Stimulated activated naive CD8-positive, alpha-beta T cell treated with anti-CD3 and anti-CD28 coated beads, Interleukin-15, amount 100 ng/mL, for 72 hours (primary cell): Measurements from ENCODE around the gene FUT8.
A peak's percentile ranks its signal among the peaks of the same experiment; 100 is the strongest.

Source experiments
- ATAC-seq: fragments of 150-1000 bp; cut with Tn5 transposase; 2 replicates; pipeline ENCODE4 v1.10.0; 2021; ENCODE audit warnings: mild to moderate bottlenecking, moderate library complexity
- DNase-seq, 2 donors: peaks; one replicate each; pipeline ENCODE4 v3.0.0; 2021 to 2022
- H3K27ac Mint-ChIP-seq, 2 donors: one replicate each; pipeline ENCODE4 v1.8.0; 2022; ENCODE audit warnings: mild to moderate bottlenecking in 2 of 2, mixed read lengths in 2 of 2, moderate library complexity in 2 of 2
- H3K27me3 Mint-ChIP-seq: one replicate; pipeline ENCODE4 v1.8.0; 2022; ENCODE audit warnings: mixed read lengths
- H3K4me1 Mint-ChIP-seq: one replicate; pipeline ENCODE4 v1.8.0; 2022; ENCODE audit warnings: mild to moderate bottlenecking, mixed read lengths
- H3K4me3 Mint-ChIP-seq, 2 donors: one replicate each; pipeline ENCODE4 v1.8.0; 2022; ENCODE audit warnings: mild to moderate bottlenecking in 2 of 2, mixed read lengths in 2 of 2, moderate library complexity in 1 of 2
- H3K9me3 Mint-ChIP-seq, 2 donors: one replicate each; pipeline ENCODE4 v1.8.0; 2022; ENCODE audit warnings: mixed read lengths in 2 of 2

Gene FUT8

DNA sequence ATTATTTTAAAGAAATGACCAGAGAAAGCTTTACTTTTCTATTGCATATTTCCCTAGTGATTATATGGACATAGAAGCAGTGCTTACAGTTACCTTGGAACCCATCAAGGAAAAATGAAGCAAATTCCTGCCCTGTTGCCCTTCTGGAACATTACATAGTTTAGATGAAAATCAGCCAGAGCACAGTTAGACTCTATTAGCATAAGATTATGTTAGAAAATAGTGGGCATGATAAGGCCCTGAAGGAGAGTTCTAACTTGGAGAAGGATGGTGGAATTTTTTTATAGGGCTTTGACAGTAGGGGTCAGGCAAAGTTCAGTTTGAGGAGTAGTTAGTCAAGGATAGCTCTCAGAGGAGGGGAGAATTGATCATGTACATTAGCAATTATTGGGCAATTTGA lies 74.3 kb downstream of the FUT8 start:
- no peak overlapping the region for H3K27ac Mint-ChIP-seq
- no peak overlapping the region for H3K4me3 Mint-ChIP-seq

DNA sequence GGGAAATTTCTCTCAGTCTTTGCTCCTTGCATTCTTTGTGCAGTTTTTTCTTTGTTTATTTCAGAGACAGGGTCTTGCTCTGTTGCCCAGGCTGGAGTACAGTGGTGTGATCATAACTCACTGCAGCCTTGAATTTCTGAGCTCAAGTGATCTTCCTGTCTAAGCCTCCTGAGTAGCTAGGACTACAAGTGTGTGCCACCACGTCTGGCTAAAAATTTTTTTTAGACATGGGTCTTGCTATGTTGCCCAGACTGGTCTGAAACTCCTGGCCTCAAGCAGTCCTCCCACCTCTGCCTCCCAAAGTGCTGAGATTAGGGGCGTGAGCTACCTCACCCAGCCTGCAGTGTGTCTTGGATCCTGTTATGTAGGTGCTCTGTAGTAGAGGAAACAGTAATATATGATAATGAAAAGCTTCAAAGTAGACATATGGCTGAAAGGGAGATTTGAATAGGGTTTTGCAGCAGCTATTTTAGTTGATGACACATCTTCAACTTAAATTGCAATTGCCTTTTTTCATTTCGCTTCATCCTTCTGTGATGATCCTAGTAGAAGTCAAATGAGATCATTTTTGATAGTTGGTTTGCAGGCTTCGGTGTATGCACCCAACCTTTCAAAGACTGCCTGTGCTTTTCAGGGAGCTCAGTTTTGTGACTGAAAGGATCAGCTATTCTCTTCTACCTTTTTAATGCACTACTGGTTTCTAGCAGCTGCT lies 75.4 kb downstream of the FUT8 start:
- Mint-ChIP-seq H3K27me3 (no peaks in the 10 kb centered on the region), H3K4me1 (peaks cover 51% of the 10 kb centered on the region), H3K9me3 (peaks cover 4% of the 10 kb centered on the region in 2 donors), H3K27ac (no peak overlapping the region), H3K4me3 (no peak overlapping the region)
- no peak for ATAC-seq
- no peak for DNase-seq

More for the DNA sequence above, 74.3 kb downstream of the FUT8 start:
- Mint-ChIP-seq H3K4me1 (peaks cover 54% of the 10 kb centered on the region), H3K27me3 (no peaks in the 10 kb centered on the region), H3K9me3 (no peaks in the 10 kb centered on the region)
- DNase-seq (no peak), ATAC-seq (no peak)

DNA sequence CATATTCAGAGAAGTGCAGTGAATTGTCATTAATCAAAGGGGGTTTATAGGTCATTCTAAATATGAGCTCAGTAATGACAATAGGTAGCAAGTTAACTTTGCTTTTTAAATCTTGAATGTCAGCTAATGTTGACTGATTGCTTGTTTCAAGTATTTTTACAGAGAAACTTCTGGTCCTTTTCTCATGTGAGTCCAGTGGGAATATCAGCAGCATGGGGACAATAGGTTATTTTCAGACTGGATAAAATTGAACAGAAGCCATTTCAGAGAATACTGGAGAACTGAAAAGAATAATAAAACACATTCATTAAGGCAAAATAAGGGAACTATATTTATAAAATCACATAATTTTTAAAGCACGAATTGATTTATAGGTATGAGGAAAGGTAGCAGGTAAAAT lies 78.7 kb downstream of the FUT8 start:
- ATAC-seq (no peak), DNase-seq (no peak)
- Mint-ChIP-seq H3K27me3 (no peaks in the 10 kb centered on the region), H3K9me3 (peaks cover 11 to 12% of the 10 kb centered on the region in 2 donors), H3K4me3 (no peak overlapping the region), H3K4me1 (peaks cover 44% of the 10 kb centered on the region), H3K27ac (no peak overlapping the region)

DNA sequence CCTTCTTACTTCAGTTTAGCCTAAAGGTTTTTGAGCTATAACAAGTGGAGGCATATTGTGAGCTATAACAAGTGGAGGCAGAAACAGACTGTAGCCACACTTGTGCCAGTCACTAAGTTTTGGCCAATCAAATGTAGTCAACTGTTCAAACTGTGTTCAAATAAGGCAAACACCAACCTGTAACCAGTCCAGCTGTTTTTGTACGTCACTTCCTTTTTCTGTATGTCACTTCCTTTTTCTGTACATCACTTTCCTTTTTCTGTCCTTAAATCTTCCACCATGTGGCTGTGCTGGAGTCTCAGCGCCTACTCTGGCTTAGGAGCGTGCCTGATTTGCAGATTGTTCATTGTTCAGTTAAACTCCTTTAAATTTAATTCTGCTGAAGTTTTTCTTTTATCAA lies 79.7 kb downstream of the FUT8 start:
- Mint-ChIP-seq H3K4me3 (no peak overlapping the region), H3K4me1 (peaks cover 45% of the 10 kb centered on the region), H3K27me3 (no peaks in the 10 kb centered on the region), H3K9me3 (peaks cover 17 to 19% of the 10 kb centered on the region in 2 donors), H3K27ac (no peak overlapping the region)
- DNase-seq, result no peak
- no peak for ATAC-seq

DNA sequence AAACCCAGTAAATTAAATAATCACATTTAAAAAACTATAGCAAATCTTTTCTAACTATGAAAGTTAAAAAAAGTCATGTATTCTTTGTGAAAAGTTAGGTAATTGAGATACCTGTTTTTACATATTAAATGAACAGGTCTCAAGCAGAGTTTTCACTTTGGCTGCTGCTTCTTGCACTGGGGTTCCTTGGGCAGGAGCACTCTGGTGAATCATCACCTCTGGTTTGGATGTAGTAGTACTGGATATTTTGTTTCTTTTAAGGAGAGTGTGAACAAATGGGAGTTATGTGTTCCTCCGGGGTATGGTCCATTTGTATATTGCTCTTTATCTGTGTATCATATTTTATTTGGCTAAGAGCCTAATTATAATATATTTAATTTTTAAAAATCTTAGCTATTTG lies 82.7 kb downstream of the FUT8 start:
- DNase-seq, result no peak
- Mint-ChIP-seq H3K4me1 (peaks cover 46% of the 10 kb centered on the region), H3K27ac (no peak overlapping the region), H3K4me3 (no peak overlapping the region), H3K27me3 (no peaks in the 10 kb centered on the region), H3K9me3 (peaks cover 17 to 19% of the 10 kb centered on the region in 2 donors)
- ATAC-seq, result no peak

DNA sequence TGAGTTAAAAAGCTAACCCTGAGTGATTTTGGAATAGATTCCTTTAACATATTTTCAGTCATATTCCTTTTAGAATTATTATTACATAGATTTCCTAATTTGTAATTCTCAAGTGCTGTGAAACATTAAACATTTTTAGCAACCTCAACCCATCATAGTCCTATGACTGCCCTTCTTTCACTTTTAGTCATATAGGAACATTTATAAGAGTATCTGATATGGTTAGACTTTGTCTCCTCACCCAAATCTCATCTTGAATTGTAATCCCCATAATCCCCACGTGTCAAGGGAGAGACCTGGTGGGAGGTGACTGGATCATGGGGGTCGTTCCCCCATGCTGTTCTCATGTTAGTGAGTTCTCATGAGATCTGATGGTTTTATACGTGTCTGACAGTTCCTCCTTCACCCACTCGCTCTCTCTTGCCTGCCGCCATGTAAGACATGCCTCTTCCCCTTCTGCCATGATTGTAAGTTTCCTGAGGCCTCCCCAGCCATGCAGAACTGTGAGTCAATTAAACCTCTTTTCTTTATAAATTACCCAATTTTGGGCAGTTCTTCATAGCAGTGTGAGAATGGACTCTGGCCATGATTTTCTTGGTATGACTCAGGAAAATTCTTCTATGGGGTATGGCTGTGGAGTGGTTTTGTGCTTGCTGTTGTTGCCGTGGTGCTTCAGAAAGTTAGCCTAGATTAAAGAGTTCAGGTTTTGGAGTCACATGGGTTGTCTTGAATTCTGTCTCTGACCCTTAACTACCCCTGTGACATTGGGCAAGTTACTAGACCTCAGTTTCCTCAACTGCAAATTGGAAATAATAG lies 83.9 kb downstream of the FUT8 start:
- Mint-ChIP-seq H3K4me1 (peaks cover 49% of the 10 kb centered on the region), H3K4me3 (no peak overlapping the region), H3K9me3 (peaks cover 17 to 19% of the 10 kb centered on the region in 2 donors), H3K27me3 (no peaks in the 10 kb centered on the region), H3K27ac (peak overlapping the region in 1 of 2 donors; percentile 82)
- ATAC-seq, result peak; percentile 71
- no peak for DNase-seq

DNA sequence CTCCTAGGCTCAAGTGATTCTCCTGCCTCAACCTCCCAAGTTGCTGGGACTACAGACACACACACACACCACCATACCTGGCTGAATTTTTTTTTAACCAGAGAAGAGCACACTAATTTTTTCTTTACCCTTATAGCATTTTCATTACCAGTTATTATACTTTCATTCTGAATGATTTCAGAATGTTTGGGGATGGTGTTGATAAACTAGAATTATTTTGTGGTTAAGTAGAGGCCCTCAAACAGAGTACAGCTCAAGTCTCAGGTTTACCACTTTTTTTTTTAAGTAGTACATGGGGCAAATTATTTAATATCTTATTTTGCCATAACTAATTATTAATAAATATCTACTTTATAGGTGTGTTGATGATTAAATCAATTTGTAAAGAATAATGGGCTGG lies 86.6 kb downstream of the FUT8 start:
- Mint-ChIP-seq H3K27ac (no peak overlapping the region), H3K4me3 (no peak overlapping the region), H3K4me1 (peaks cover 58% of the 10 kb centered on the region), H3K27me3 (no peaks in the 10 kb centered on the region), H3K9me3 (peaks cover 12 to 13% of the 10 kb centered on the region in 2 donors)
- peak; percentile 76 for ATAC-seq
- DNase-seq, result no peak

DNA sequence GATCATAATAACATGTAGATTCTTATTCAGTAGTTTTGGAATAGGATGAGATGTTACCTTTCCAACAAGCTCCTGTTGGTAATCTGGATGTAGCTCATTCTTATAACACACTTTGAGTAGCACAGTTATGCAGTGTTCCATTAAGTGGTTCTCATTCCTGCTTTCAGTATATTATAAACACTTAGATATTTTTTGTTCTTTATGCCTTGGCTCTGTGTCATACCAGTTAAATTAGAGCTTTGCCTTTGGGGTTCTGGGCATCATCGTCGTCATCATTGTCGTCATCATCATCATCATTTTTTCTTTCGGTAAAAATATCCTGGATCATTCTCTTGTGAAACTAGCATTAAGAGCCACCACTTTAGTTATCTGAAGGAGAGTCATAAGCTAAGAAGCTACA lies 87.5 kb downstream of the FUT8 start:
- Mint-ChIP-seq H3K9me3 (peaks cover 12 to 13% of the 10 kb centered on the region in 2 donors), H3K27me3 (no peaks in the 10 kb centered on the region), H3K4me3 (no peak overlapping the region), H3K4me1 (peaks cover 58% of the 10 kb centered on the region), H3K27ac (no peak overlapping the region)
- DNase-seq, result no peak
- ATAC-seq, result no peak

DNA sequence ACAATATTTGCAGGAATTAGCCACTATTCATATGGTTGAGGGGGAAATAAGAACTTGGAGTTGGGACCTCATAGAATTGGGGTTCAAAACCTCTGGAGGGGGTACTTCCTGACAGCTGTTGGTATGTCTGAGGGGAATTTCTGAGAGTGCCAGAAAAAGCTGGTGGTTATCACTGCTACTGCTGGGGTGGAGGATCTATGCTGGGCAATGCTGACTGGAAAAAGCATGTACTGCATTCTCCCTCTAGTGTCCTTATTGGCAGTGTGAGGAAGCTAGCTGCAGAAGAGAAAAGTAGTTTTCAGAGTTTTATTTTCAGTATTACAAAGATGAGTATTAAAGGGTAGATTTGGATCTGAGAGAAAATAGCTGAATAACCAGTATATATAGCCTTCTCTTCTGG lies 88.8 kb downstream of the FUT8 start:
- DNase-seq, result no peak
- H3K27ac Mint-ChIP-seq, result peak overlapping the region in 1 of 2 donors; percentile 52

DNA sequence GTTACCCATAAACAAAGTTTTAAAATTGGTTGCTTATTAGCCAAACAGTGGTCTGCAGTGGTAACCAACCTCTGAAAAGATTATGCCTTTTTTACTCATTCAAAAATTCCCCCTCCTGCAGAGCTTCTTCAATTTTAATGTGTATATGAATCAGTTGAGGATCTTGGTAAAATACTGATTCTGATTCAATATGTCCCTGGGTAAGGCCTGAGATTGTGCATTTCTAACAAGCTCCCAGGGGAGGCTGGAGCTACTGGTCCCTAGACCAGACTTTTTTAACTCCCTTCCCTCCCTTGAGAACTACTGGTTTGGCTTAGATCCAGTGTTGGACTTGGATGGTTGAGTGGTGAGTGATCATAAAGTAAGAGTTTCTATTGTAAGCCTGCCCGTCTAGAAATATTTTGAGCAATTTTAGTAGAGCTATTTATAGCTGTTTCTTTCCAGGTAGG lies 90.2 kb downstream of the FUT8 start:
- Mint-ChIP-seq H3K4me1 (peaks cover 49% of the 10 kb centered on the region), H3K4me3 (no peak overlapping the region), H3K27me3 (no peaks in the 10 kb centered on the region), H3K9me3 (peaks cover 5 to 7% of the 10 kb centered on the region in 2 donors), H3K27ac (peak overlapping the region in 1 of 2 donors; percentile 59)
- ATAC-seq (peak; percentile 83), DNase-seq (no peak)

More for the DNA sequence above, 88.8 kb downstream of the FUT8 start:
- H3K4me1 Mint-ChIP-seq, result peaks cover 55% of the 10 kb centered on the region
- peak; percentile 65 for ATAC-seq
- peaks cover 4 to 8% of the 10 kb centered on the region in 2 donors for H3K9me3 Mint-ChIP-seq
- H3K27me3 Mint-ChIP-seq, result no peaks in the 10 kb centered on the region
- peak overlapping the region in 1 of 2 donors; percentile 16 for H3K4me3 Mint-ChIP-seq

DNA sequence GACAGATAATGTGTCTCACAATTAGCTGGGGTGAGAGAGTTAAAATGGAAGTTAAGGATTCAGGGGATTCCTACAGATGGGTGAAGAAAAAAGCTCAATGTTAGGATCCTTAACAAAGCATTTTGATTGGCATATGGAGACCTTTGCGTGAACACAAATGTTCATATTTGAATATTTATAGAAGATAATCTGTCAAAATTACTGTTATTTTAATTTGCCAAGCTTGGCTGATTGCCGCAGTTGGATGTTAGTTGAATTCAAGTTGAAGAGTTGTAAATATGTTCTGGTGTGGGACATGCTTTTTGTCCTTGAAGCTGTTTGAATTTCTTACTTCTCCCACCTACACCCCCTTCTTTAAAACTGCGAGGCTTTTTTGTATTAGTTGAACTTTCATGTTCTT lies 91.2 kb downstream of the FUT8 start:
- Mint-ChIP-seq H3K27me3 (no peaks in the 10 kb centered on the region), H3K9me3 (peaks cover 8 to 12% of the 10 kb centered on the region in 2 donors), H3K4me1 (peaks cover 43% of the 10 kb centered on the region), H3K27ac (no peak overlapping the region), H3K4me3 (no peak overlapping the region)
- ATAC-seq, result no peak
- DNase-seq, result no peak

DNA sequence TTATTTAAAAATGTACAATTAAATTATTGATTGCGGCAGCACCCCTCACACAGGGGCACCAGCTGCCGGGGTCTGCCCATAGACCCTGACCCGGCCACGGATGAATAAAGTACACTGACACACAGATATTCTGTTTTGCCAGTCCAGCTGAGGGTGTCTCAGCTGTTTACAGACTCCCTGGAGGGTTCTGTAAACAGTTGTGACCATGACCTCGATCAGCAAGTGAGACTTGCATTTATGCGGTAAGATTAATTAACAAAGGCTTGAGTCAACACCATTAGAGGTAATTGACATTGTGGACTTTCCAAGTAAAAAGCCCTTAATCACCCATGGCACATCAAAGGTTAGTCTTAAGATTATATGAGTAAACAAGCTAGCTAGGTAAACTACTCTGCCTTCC lies 94.3 kb downstream of the FUT8 start:
- Mint-ChIP-seq H3K9me3 (peaks cover 20 to 21% of the 10 kb centered on the region in 2 donors), H3K27me3 (no peaks in the 10 kb centered on the region), H3K4me3 (no peak overlapping the region), H3K4me1 (peaks cover 49% of the 10 kb centered on the region), H3K27ac (no peak overlapping the region)
- no peak for DNase-seq
- ATAC-seq, result no peak

DNA sequence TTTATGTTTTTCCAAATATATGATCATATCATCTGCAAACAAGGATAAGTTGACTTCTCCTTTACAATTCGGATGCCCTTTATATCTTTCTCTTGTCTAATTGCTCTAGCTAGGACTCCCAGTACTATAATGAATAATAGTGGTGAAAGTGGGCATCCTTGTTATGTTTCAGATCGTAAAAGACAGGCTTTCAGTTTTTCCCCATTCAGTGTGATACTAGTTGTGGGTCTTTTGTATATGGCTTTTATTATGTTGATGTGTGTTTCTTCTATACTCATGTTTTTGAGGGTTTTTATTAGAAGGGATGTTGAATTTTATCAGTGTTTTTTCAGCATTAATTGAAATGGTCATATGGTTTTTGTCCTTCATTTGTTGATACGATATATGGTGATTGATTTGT lies 97.3 kb downstream of the FUT8 start:
- peak; percentile 58 for ATAC-seq
- DNase-seq, result no peak
- Mint-ChIP-seq H3K27me3 (no peaks in the 10 kb centered on the region), H3K4me3 (peak overlapping the region in 1 of 2 donors; percentile 12), H3K9me3 (peaks cover 20 to 21% of the 10 kb centered on the region in 2 donors), H3K27ac (peak overlapping the region in 1 of 2 donors; percentile 34), H3K4me1 (peaks cover 49% of the 10 kb centered on the region)

DNA sequence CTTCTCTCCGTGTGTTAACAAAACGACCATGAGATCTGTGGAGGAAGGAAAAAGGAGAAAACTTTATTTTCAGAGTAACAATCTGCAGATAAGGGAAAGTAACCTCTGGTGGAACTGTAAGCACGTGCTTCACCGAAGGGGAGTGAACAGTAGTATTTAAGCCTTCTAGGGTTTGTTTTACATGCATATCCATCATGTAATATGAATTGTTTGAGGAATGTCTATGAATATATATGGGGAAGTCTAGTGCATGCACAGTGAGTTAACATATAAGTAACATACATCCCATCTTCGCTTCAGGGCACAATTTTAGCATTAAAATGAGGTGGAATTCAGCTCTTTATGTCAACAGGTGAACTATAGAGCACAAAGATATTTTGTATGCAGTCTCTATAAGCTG lies 101.1 kb downstream of the FUT8 start:
- peaks cover 9 to 14% of the 10 kb centered on the region in 2 donors for H3K9me3 Mint-ChIP-seq
- H3K4me1 Mint-ChIP-seq, result peaks cover 82% of the 10 kb centered on the region
- ATAC-seq, result no peak
- no peak overlapping the region for H3K27ac Mint-ChIP-seq
- no peaks in the 10 kb centered on the region for H3K27me3 Mint-ChIP-seq
- DNase-seq, result no peak
- no peak overlapping the region for H3K4me3 Mint-ChIP-seq

DNA sequence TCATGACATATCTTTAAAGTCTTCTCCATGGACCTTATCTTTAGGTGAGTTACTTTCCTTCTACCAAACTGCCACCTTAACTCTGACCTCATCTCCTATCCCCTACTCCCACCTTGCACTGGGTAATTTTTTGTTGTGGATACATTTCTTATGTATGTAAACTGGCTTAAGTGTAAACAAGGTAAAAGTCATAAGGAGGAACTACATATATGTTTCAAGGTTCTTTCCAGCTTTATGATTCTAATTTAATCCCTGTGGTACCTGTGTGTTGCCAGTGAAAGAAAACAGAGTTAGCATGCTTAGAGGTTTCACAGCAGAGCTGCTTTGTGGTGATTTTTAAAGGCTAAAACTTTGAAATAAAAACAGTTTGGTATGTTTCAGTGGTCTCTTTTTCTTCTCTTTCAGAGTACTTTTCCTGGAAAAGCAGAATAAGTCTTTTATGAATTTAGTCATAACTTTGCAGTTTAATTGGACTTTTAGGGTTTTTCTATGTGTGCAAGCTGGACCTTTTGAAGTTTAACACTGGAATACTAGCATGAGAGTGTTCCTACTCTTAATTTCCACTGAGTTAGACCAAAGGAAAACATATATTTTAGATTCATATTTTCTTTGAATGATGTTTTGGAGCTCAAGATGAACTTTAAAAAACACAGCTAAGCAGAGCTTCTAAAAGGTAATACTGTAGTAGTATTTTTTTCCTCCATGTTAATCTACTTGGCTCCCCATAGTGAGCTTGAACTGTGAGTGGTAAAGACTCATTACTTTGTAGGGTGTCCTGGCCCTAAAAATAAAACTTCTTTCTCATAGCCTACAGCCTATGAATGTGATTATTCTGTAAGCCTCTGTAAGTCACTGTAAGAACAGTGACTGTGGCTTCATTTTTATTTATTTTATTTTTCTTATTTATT lies 105.4 kb downstream of the FUT8 start:
- H3K9me3 Mint-ChIP-seq, result no peaks in the 10 kb centered on the region
- ATAC-seq (peak; percentile 93), DNase-seq (peak in 1 of 2 donors; percentile 5)
- H3K27me3 Mint-ChIP-seq, result no peaks in the 10 kb centered on the region
- peaks cover 68% of the 10 kb centered on the region for H3K4me1 Mint-ChIP-seq
- H3K4me3 Mint-ChIP-seq, result peak overlapping the region; percentile 59 to 68
- H3K27ac Mint-ChIP-seq, result peak overlapping the region; percentile 90 to 96
